PC-9 (cell line): ENCODE measurements around the gene MYO1C.

Experiments
- EZH2 ChIP-seq: fragments of 200-600 bp; sonication (generic); IDR thresholded peaks from 2 replicates; pipeline ENCODE4 v1.8.0; 2017; ENCODE audit warnings: antibody characterized with exemption, low read depth
- TF ChIP-seq, protein P1 (sequence below): fragments of 200-600 bp; sonication (generic); conservative IDR thresholded peaks from 2 replicates; pipeline ENCODE4 v1.6.1; 2017; ENCODE audit warnings: mixed run types, antibody characterized with exemption, mild to moderate bottlenecking, moderate library complexity

DNA sequence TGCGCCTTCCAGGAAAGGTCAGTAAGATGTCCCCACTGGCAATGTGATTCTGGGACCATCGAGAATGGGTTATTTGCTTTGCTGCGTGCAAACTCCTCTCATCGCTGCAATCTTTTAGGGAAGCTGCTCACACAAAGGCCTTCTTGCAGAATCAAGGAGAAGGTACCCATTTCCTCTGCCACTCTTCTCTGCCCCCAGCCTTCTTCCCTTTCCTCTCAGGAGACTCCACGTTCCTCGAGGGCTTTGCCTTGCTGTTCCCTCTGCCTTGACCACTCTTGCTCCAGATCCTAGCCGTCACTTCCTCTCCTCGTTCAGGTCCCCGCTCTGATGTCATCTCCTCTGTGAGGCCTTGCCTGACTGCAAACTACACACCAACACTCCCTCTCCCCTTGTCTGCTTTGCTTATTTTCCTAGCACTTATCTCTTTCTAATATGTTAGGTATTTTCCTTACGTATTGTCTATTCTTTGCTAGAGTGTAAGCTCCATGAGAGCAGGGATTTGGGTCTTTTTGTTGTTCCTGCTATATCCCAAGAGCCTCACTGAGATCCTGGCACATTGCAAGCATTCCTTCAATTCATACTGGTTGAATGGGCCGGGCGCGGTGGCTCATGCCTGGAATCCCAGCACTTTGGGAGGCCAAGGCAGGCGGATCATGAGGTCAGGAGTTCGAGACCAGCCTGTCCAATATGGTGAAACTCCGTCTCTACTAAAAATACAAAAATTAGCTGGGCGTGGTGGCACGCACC lies 31.1 kb downstream of the MYO1C start:
- TF ChIP-seq, protein P1, sequence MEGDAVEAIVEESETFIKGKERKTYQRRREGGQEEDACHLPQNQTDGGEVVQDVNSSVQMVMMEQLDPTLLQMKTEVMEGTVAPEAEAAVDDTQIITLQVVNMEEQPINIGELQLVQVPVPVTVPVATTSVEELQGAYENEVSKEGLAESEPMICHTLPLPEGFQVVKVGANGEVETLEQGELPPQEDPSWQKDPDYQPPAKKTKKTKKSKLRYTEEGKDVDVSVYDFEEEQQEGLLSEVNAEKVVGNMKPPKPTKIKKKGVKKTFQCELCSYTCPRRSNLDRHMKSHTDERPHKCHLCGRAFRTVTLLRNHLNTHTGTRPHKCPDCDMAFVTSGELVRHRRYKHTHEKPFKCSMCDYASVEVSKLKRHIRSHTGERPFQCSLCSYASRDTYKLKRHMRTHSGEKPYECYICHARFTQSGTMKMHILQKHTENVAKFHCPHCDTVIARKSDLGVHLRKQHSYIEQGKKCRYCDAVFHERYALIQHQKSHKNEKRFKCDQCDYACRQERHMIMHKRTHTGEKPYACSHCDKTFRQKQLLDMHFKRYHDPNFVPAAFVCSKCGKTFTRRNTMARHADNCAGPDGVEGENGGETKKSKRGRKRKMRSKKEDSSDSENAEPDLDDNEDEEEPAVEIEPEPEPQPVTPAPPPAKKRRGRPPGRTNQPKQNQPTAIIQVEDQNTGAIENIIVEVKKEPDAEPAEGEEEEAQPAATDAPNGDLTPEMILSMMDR: no peak
- no peak for TF ChIP-seq EZH2
